ENCODE results near the gene MGLL.

MGLL gene

GRCh38 chr3:127646501-127647046, 175.7 kb downstream of the MGLL start:
- no peak for DNase-seq

- no peak for DNase-seq
Measured at GRCh38 chr3:127645371-127646015, 176.8 kb downstream of the MGLL start.

GRCh38 chr3:127644641-127645370, 177.5 kb downstream of the MGLL start:
- DNase-seq, result no peak

GRCh38 chr3:127640042-127640355, 182.3 kb downstream of the MGLL start:
- DNase-seq, result no peak

GRCh38 chr3:127639173-127640041, 182.9 kb downstream of the MGLL start:
- no peak for DNase-seq

All from RPMI8226 (cell line).